ENCODE data around the gene YJEFN3.

The YJEFN3 gene

GRCh38 chr19:19561946-19562664, 33.4 kb downstream of the YJEFN3 start:
- H3K4me3 ChIP-seq (ENCODE audit: low read depth, low read length), result no peak overlapping the region
- TF ChIP-seq CTCF (IDR thresholded peaks at IDR 0.05; ENCODE audit: borderline replicate concordance, insufficient read depth, low read depth, low read length), result no peak

- TF ChIP-seq CTCF (IDR thresholded peaks at IDR 0.05; ENCODE audit: borderline replicate concordance, insufficient read depth, low read depth, low read length), result no peak
Measured at GRCh38 chr19:19562665-19563347, 34.1 kb downstream of the YJEFN3 start.

GRCh38 chr19:19563348-19563848, 34.7 kb downstream of the YJEFN3 start:
- TF ChIP-seq CTCF (IDR thresholded peaks at IDR 0.05; ENCODE audit: borderline replicate concordance, insufficient read depth, low read depth, low read length), result no peak
- H3K4me3 ChIP-seq (ENCODE audit: low read depth, low read length), result no peak overlapping the region

More at GRCh38 chr19:19562665-19563347, 34.1 kb downstream of the YJEFN3 start:
- no peak overlapping the region for H3K4me3 ChIP-seq (ENCODE audit: low read depth, low read length)

- no peak overlapping the region for H3K4me3 ChIP-seq (ENCODE audit: low read depth, low read length)
- no peak for TF ChIP-seq CTCF (IDR thresholded peaks at IDR 0.05; ENCODE audit: borderline replicate concordance, insufficient read depth, low read depth, low read length)
Measured at GRCh38 chr19:19566306-19566705, 37.6 kb downstream of the YJEFN3 start.

GRCh38 chr19:19567391-19567790, 38.7 kb downstream of the YJEFN3 start:
- no peak overlapping the region for H3K4me3 ChIP-seq (ENCODE audit: low read depth, low read length)
- TF ChIP-seq CTCF (IDR thresholded peaks at IDR 0.05; ENCODE audit: borderline replicate concordance, insufficient read depth, low read depth, low read length), result no peak

GRCh38 chr19:19568802-19569756, 40.4 kb downstream of the YJEFN3 start:
- no peak for TF ChIP-seq CTCF (IDR thresholded peaks at IDR 0.05; ENCODE audit: borderline replicate concordance, insufficient read depth, low read depth, low read length)
- H3K4me3 ChIP-seq (ENCODE audit: low read depth, low read length), result no peak overlapping the region

Measured in GM12875 (cell line).